ENCODE results near the gene HMG20A. TPM values are rescaled to one million over a fixed set of nuclear protein-coding genes. Genes with fewer than 3 reads are reported as not detected.

Gene HMG20A
- total and polyA plus RNA-seq, 2 experiments from 2014 or later: 17.8 to 57.8 TPM

DNA sequence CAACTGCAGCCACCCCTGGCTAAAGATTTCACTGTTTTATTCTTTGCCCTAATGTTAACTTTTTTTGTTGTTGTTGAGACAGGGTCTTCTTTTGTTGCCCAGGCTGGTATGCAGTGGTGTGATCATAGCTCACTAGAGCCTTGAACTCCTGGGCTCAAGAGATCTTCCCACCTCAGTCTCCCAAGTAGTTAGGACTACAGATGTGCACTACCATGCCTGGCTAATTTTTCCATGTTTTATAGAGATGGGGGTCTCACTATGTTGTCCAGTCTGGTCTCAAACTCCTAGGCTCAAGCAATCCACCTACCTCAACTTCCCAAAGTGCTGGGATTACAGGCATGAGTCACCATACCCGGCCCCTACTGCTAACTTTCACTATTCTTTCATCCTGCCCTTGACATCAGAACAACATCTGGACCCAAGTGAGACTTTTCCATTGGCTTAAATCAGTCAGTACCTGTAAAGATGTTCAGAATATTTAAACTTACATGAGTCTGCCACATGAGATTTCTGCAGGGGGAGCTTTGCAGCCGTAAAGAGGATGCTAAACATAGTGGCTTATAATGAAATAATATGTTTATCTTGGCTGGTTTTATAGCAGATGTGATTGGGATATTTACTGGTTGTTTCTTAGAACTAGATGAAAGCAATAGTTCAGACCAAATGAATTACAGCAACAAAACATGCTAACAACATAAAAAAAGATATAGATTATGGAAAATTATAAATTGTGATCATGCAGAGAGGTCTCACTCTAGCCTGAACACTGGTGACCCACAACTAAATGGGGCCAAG, 73.6 kb downstream of the HMG20A start:
- peaks cover 2% of the 10 kb centered on the region; the same call in 1 of the 3 replicates for H3K36me3 Mint-ChIP-seq (ENCODE audit: low read depth)
- no peak for ATAC-seq

More for the DNA sequence above, 73.6 kb downstream of the HMG20A start:
- no peak overlapping the region for H3K4me3 Mint-ChIP-seq
- no peak overlapping the region; the same call in 1 of the 2 replicates for H3K27ac Mint-ChIP-seq
- TF ChIP-seq, protein P1, sequence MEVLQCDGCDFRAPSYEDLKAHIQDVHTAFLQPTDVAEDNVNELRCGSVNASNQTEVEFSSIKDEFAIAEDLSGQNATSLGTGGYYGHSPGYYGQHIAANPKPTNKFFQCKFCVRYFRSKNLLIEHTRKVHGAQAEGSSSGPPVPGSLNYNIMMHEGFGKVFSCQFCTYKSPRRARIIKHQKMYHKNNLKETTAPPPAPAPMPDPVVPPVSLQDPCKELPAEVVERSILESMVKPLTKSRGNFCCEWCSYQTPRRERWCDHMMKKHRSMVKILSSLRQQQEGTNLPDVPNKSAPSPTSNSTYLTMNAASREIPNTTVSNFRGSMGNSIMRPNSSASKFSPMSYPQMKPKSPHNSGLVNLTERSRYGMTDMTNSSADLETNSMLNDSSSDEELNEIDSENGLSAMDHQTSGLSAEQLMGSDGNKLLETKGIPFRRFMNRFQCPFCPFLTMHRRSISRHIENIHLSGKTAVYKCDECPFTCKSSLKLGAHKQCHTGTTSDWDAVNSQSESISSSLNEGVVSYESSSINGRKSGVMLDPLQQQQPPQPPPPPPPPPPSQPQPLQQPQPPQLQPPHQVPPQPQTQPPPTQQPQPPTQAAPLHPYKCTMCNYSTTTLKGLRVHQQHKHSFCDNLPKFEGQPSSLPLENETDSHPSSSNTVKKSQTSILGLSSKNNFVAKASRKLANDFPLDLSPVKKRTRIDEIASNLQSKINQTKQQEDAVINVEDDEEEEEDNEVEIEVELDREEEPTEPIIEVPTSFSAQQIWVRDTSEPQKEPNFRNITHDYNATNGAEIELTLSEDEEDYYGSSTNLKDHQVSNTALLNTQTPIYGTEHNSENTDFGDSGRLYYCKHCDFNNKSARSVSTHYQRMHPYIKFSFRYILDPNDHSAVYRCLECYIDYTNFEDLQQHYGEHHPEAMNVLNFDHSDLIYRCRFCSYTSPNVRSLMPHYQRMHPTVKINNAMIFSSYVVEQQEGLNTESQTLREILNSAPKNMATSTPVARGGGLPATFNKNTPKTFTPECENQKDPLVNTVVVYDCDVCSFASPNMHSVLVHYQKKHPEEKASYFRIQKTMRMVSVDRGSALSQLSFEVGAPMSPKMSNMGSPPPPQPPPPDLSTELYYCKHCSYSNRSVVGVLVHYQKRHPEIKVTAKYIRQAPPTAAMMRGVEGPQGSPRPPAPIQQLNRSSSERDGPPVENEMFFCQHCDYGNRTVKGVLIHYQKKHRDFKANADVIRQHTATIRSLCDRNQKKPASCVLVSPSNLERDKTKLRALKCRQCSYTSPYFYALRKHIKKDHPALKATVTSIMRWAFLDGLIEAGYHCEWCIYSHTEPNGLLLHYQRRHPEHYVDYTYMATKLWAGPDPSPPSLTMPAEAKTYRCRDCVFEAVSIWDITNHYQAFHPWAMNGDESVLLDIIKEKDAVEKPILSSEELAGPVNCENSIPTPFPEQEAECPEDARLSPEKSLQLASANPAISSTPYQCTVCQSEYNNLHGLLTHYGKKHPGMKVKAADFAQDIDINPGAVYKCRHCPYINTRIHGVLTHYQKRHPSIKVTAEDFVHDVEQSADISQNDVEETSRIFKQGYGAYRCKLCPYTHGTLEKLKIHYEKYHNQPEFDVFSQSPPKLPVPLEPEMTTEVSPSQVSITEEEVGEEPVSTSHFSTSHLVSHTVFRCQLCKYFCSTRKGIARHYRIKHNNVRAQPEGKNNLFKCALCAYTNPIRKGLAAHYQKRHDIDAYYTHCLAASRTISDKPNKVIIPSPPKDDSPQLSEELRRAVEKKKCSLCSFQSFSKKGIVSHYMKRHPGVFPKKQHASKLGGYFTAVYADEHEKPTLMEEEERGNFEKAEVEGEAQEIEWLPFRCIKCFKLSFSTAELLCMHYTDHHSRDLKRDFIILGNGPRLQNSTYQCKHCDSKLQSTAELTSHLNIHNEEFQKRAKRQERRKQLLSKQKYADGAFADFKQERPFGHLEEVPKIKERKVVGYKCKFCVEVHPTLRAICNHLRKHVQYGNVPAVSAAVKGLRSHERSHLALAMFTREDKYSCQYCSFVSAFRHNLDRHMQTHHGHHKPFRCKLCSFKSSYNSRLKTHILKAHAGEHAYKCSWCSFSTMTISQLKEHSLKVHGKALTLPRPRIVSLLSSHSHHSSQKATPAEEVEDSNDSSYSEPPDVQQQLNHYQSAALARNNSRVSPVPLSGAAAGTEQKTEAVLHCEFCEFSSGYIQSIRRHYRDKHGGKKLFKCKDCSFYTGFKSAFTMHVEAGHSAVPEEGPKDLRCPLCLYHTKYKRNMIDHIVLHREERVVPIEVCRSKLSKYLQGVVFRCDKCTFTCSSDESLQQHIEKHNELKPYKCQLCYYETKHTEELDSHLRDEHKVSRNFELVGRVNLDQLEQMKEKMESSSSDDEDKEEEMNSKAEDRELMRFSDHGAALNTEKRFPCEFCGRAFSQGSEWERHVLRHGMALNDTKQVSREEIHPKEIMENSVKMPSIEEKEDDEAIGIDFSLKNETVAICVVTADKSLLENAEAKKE (CRISPR knock-in tag; IDR thresholded peaks at IDR 0.05): no peak
- TF ChIP-seq, protein P2, sequence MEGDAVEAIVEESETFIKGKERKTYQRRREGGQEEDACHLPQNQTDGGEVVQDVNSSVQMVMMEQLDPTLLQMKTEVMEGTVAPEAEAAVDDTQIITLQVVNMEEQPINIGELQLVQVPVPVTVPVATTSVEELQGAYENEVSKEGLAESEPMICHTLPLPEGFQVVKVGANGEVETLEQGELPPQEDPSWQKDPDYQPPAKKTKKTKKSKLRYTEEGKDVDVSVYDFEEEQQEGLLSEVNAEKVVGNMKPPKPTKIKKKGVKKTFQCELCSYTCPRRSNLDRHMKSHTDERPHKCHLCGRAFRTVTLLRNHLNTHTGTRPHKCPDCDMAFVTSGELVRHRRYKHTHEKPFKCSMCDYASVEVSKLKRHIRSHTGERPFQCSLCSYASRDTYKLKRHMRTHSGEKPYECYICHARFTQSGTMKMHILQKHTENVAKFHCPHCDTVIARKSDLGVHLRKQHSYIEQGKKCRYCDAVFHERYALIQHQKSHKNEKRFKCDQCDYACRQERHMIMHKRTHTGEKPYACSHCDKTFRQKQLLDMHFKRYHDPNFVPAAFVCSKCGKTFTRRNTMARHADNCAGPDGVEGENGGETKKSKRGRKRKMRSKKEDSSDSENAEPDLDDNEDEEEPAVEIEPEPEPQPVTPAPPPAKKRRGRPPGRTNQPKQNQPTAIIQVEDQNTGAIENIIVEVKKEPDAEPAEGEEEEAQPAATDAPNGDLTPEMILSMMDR (conservative IDR thresholded peaks at IDR 0.05; ENCODE audit: low read depth in 2 of 2): no peak
- no peak for TF ChIP-seq STAT1 (IDR thresholded peaks at IDR 0.05; ENCODE audit: unreplicated experiment)
- TF ChIP-seq ZNF331 (CRISPR knock-in tag; IDR thresholded peaks at IDR 0.05; ENCODE audit: low read depth): no peak
- TF ChIP-seq ETS1 (IDR thresholded peaks at IDR 0.05): no peak
- TF ChIP-seq JUNB (IDR thresholded peaks at IDR 0.05; ENCODE audit: unreplicated experiment): no peak
- TF ChIP-seq EZH2 (IDR thresholded peaks at IDR 0.05; ENCODE audit: low read depth, unreplicated experiment): no peak
- no peak for TF ChIP-seq REST (IDR thresholded peaks at IDR 0.05; ENCODE audit: unreplicated experiment)
- no peak for TF ChIP-seq POLR2AphosphoS5 (IDR thresholded peaks at IDR 0.05; ENCODE audit: low read depth)
- TF ChIP-seq EZH2phosphoT487 (IDR thresholded peaks at IDR 0.05; ENCODE audit: unreplicated experiment): no peak
- TF ChIP-seq ZNF114 (CRISPR knock-in tag; IDR thresholded peaks at IDR 0.05): no peak
- no peak for TF ChIP-seq CREB1 (CRISPR knock-in tag; IDR thresholded peaks at IDR 0.05; ENCODE audit: low read depth)
- no peak for TF ChIP-seq NANOG (IDR thresholded peaks at IDR 0.05; ENCODE audit: borderline replicate concordance)
- Histone ChIP-seq H4K20me1 (replicated peaks; ENCODE audit: insufficient read depth) (no peaks in the 10 kb centered on the region), H3K27me3 (ENCODE audit: insufficient read depth) (no peaks in the 10 kb centered on the region), H3F3A (replicated peaks; ENCODE audit: low read depth) (peaks cover 3% of the 10 kb centered on the region), H3K4me2 (no peak overlapping the region), H3K9me2 (ENCODE audit: insufficient read depth) (no peaks in the 10 kb centered on the region), H3K36me3 (ENCODE audit: insufficient read depth) (no peaks in the 10 kb centered on the region), H3K27ac (ENCODE audit: low read depth) (no peak overlapping the region; the same call in 1 of the 2 replicates), H3K4me3 (no peak overlapping the region), H3K4me1 (ENCODE audit: insufficient read depth) (peaks cover 39% of the 10 kb centered on the region), H2AFZ (no peak overlapping the region), H3K79me2 (replicated peaks; ENCODE audit: insufficient read depth) (no peaks in the 10 kb centered on the region)
- DNase-seq (ENCODE audit: low spot score): no peak
- no peaks in the 10 kb centered on the region; the same call in 1 of the 3 replicates for H3K9me3 Mint-ChIP-seq
- peaks cover 13% of the 10 kb centered on the region for H3K27me3 Mint-ChIP-seq (ENCODE audit: insufficient read depth, low read depth, poor library complexity)
- peaks cover 57% of the 10 kb centered on the region for H3K4me1 Mint-ChIP-seq

Data from GM23338 (cell line).